A549 (cell line): Measurements from ENCODE around the gene MYO10. TPM values are rescaled to one million over a fixed set of nuclear protein-coding genes. Genes with fewer than 3 reads are reported as not detected.

Source experiments
- ATAC-seq, 2 experiments: fragments of 200-7000 bp in 1 of 2; fragments of >200 bp in 1 of 2; cut with Nextera tagmentation in 1 of 2; cut with Tn5 transposase in 1 of 2; 3 replicates each; pipeline versions ENCODE4 v1.8.0 to v1.9.1; 2018 to 2020; ENCODE audit warnings: mild to moderate bottlenecking in 1 of 2, moderate library complexity in 1 of 2
- CTCF ChIA-PET: fragments of 300-600 bp; sonication (Branson Sonifier 250); formaldehyde crosslinking; extraction: SDS; loops from one replicate; lab custom pipeline; 2021; ENCODE audit warnings: antibody characterized with exemption, inconsistent platforms; lab: Yijun Ruan, JAX
- POLR2A ChIA-PET: fragments of 350-600 bp; formaldehyde crosslinking; extraction: SDS; loops from one replicate; lab custom pipeline; 2021; ENCODE audit warnings: antibody characterized with exemption, inconsistent platforms; lab: Yijun Ruan, JAX
- DNase-seq, 2 experiments: peaks; one replicate each; pipeline versions ENCODE4 v3.0.0 to v3.0.0-alpha.2; 2011 to 2016; ENCODE audit warnings: low read depth in 1 of 2, low spot score in 1 of 2
- FAIRE-seq: peaks from 2 replicates; lab custom pipeline; 2011; peaks lifted over from hg19 to GRCh38; lab: Jason Lieb, UNC
- H3K27ac ChIP-seq, 2 experiments: fragments of >200 bp; sonication (Bioruptor Twin); formaldehyde crosslinking; 3 replicates each; pipeline ENCODE4 v1.5.1; 2016 to 2017
- H3K4me1 ChIP-seq: fragments of >200 bp; sonication (Bioruptor Twin); formaldehyde crosslinking; 3 replicates; pipeline ENCODE4 v1.6.1; 2016
- H3K4me2 ChIP-seq: fragments of >200 bp; sonication (Bioruptor Twin); formaldehyde crosslinking; 3 replicates; pipeline ENCODE4 v1.6.1; 2016
- H3K4me3 ChIP-seq: fragments of >200 bp; sonication (Bioruptor Twin); formaldehyde crosslinking; 3 replicates; pipeline ENCODE4 v1.5.1; 2016
- H3K9me3 ChIP-seq: fragments of >200 bp; sonication (Bioruptor Twin); formaldehyde crosslinking; 3 replicates; pipeline ENCODE4 v1.6.1; 2016
- BHLHE40 ChIP-seq: IDR thresholded peaks from 2 replicates; pipeline ENCODE4 v1.6.1; 2012; ENCODE audit warnings: low read depth, low read length, inconsistent platforms
- CEBPB ChIP-seq, 2 experiments: fragments of >200 bp in 1 of 2; sonication (Bioruptor Twin) in 1 of 2; formaldehyde crosslinking in 1 of 2; IDR thresholded peaks; 2 replicates each; pipeline ENCODE4 v1.6.1; 2012 to 2016
- CHD4 ChIP-seq: fragments of 200-600 bp; sonication (generic); IDR thresholded peaks from 2 replicates; pipeline ENCODE4 v1.6.1; 2016; ENCODE audit warnings: antibody characterized with exemption, mild to moderate bottlenecking, borderline replicate concordance
- EHMT2 ChIP-seq: fragments of 200-600 bp; sonication (generic); IDR thresholded peaks from 2 replicates; pipeline ENCODE4 v1.6.1; 2016; ENCODE audit warnings: antibody characterized with exemption, low read depth, mild to moderate bottlenecking, moderate library complexity
- EP300 ChIP-seq, 2 experiments: fragments of >200 bp; sonication (Bioruptor Twin); formaldehyde crosslinking; IDR thresholded peaks; 2 replicates in 1 of 2; 3 replicates in 1 of 2; pipeline ENCODE4 v1.6.1; 2016 to 2017
- ESRRA ChIP-seq: fragments of 150-350 bp; IDR thresholded peaks from 2 replicates; pipeline ENCODE4 v1.6.1; 2014; ENCODE audit warnings: mild to moderate bottlenecking, low read length, borderline replicate concordance
- FOSB ChIP-seq: fragments of 250-450 bp; sonication (Bioruptor Pico); IDR thresholded peaks from 2 replicates; pipeline ENCODE4 v1.5.0; 2020; ENCODE audit warnings: mild to moderate bottlenecking, moderate library complexity
- FOXS1 ChIP-seq: fragments of 250-450 bp; sonication (Bioruptor Pico); IDR thresholded peaks from 2 replicates; pipeline ENCODE4 v1.5.0; 2020; ENCODE audit warnings: mild to moderate bottlenecking, moderate library complexity
- GATA3 ChIP-seq: IDR thresholded peaks from 2 replicates; pipeline ENCODE4 v1.6.1; 2012; ENCODE audit warnings: borderline replicate concordance
- HOXB5 ChIP-seq: fragments of 250-450 bp; sonication (Bioruptor Pico); IDR thresholded peaks from 2 replicates; pipeline ENCODE4 v1.5.0; 2020; ENCODE audit warnings: mild to moderate bottlenecking, moderate library complexity
- JUN ChIP-seq, 2 experiments: fragments of >200 bp; sonication (Bioruptor Twin); formaldehyde crosslinking; IDR thresholded peaks; 2 replicates in 1 of 2; 3 replicates in 1 of 2; pipeline ENCODE4 v1.6.1; 2016 to 2017
- JUNB ChIP-seq: fragments of >200 bp; sonication (Bioruptor Twin); formaldehyde crosslinking; IDR thresholded peaks from 2 replicates; pipeline ENCODE4 v1.6.1; 2016
- KDM1A ChIP-seq: fragments of 200-600 bp; sonication (generic); IDR thresholded peaks from 2 replicates; pipeline ENCODE4 v1.6.1; 2016; ENCODE audit warnings: low read depth, mild to moderate bottlenecking
- MYC ChIP-seq: IDR thresholded peaks from 2 replicates; pipeline ENCODE4 v1.6.1; 2012; ENCODE audit warnings: mild to moderate bottlenecking, inconsistent platforms, low read length, improper control_type of control experiment, borderline replicate concordance
- NPAS2 ChIP-seq: fragments of 250-450 bp; sonication (Bioruptor Pico); IDR thresholded peaks from 2 replicates; pipeline ENCODE4 v1.8.0; 2022; ENCODE audit warnings: mild to moderate bottlenecking, moderate library complexity, borderline replicate concordance
- PHF8 ChIP-seq: fragments of 200-600 bp; sonication (generic); IDR thresholded peaks from 2 replicates; pipeline ENCODE4 v1.6.1; 2016; ENCODE audit warnings: low read depth, mild to moderate bottlenecking, antibody characterized with exemption, moderate library complexity, borderline replicate concordance
- POLR2A ChIP-seq: IDR thresholded peaks from 2 replicates; pipeline ENCODE4 v1.6.1; 2012; ENCODE audit warnings: mild to moderate bottlenecking, low read length
- POLR2AphosphoS2 ChIP-seq: conservative IDR thresholded peaks from 2 replicates; pipeline ENCODE4 v1.6.1; 2012; ENCODE audit warnings: low read length, improper control_type of control experiment, inconsistent platforms
- RARB ChIP-seq: fragments of 250-450 bp; sonication (Bioruptor Pico); IDR thresholded peaks from 2 replicates; pipeline ENCODE4 v1.8.0; 2021; ENCODE audit warnings: mild to moderate bottlenecking, moderate library complexity
- RCOR1 ChIP-seq: fragments of 150-350 bp; IDR thresholded peaks from 2 replicates; pipeline ENCODE4 v1.6.1; 2014; ENCODE audit warnings: antibody characterized with exemption, low read length, low read depth
- RFX5 ChIP-seq: fragments of 450-650 bp; IDR thresholded peaks from 2 replicates; pipeline ENCODE4 v1.7.1; 2014; ENCODE audit warnings: antibody characterized with exemption, mild to moderate bottlenecking, moderate library complexity
- RNF2 ChIP-seq: fragments of 200-600 bp; sonication (generic); IDR thresholded peaks from 2 replicates; pipeline ENCODE4 v1.6.1; 2016; ENCODE audit warnings: low read depth, mild to moderate bottlenecking, antibody characterized with exemption, moderate library complexity, borderline replicate concordance
- SMC3 ChIP-seq: fragments of >200 bp; sonication (Bioruptor Twin); formaldehyde crosslinking; IDR thresholded peaks from 3 replicates; pipeline ENCODE4 v1.6.1; 2018; ENCODE audit warnings: inconsistent platforms
- ZC3H11A ChIP-seq: fragments of 450-650 bp; IDR thresholded peaks from 2 replicates; pipeline ENCODE4 v1.6.1; 2014; ENCODE audit warnings: antibody characterized with exemption, mild to moderate bottlenecking
- ZSCAN20 ChIP-seq: fragments of 250-450 bp; sonication (Bioruptor Pico); IDR thresholded peaks from 2 replicates; pipeline ENCODE4 v1.8.0; 2022; ENCODE audit warnings: mild to moderate bottlenecking, moderate library complexity
- WGBS: methylation state at CpG from one replicate; pipeline ENCODE4 v1.1.6; 2017; ENCODE audit errors: missing lambda C conversion rate; 5-methylcytosine and 5-hydroxymethylcytosine counted together
- polyA plus RNA-seq, 4 experiments: library from polyadenylated mRNA; depleted of rRNA in 3 of 4; stranded (reverse); fragments of >200 nt; fragmentation: RNase III in 1 of 4; extraction: RNeasy Plus Mini Kit Qiagen cat#74134 plus additional on column Dnase treatment in 1 of 4; gene quantifications; 2 replicates in 3 of 4; 3 replicates in 1 of 4; pipeline ENCODE4 v1.2.3, GENCODE V29; 2011 to 2017
- TF ChIP-seq, protein P1 (sequence below): IDR thresholded peaks from 2 replicates; pipeline ENCODE4 v1.6.1; 2012
- TF ChIP-seq, protein P2 (sequence below): fragments of >200 bp; sonication (Bioruptor Twin); formaldehyde crosslinking; IDR thresholded peaks from 2 replicates; pipeline ENCODE4 v1.6.1; 2016
- TF ChIP-seq, protein P3 (sequence below): IDR thresholded peaks from 2 replicates; pipeline ENCODE4 v1.6.1; 2012; ENCODE audit warnings: low read depth, borderline replicate concordance

The MYO10 gene
- polyA plus RNA-seq, 2 of the 4 experiments (the other 2 are of a cell fraction): 68.0 to 68.5 TPM

DNA sequence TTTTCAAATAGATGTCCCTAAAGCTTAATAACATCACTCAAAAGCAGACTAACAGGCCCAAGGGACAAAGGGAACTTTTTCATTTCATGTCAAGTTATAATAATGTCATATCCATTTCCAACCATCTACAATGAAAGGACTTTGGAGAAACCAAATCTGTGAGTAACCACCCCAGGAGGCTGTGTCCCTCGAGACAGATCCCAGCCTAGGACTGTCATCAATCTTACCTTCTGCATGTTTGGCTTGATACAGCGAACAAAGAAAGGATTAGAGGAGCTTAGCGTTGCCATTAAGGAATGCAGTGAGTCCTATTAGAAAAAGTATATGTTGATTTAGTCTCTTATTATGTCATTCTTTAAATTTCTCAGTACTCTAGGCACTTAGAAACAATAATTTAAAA is 181.5 kb downstream of the MYO10 start:
- Histone ChIP-seq H3K4me2 (no peak overlapping the region), H3K27ac (no peak overlapping the region), H3K4me1 (no peaks in the 10 kb centered on the region), H3K9me3 (no peaks in the 10 kb centered on the region), H3K4me3 (no peak overlapping the region)
- DNase-seq: no peak
- TF ChIP-seq RARB (CRISPR knock-in tag): no peak
- no peak for TF ChIP-seq ZC3H11A
- TF ChIP-seq MYC: no peak
- no peak for TF ChIP-seq CEBPB (IDR thresholded peaks at IDR 0.05)
- no peak for TF ChIP-seq PHF8
- TF ChIP-seq RFX5: no peak
- TF ChIP-seq ZSCAN20: no peak
- TF ChIP-seq EHMT2: no peak
- no peak for TF ChIP-seq POLR2A
- no peak for TF ChIP-seq GATA3
- no peak for TF ChIP-seq FOXS1 (CRISPR knock-in tag)
- TF ChIP-seq RCOR1: no peak
- TF ChIP-seq SMC3: no peak
- no peak for TF ChIP-seq ESRRA
- TF ChIP-seq, protein P1, sequence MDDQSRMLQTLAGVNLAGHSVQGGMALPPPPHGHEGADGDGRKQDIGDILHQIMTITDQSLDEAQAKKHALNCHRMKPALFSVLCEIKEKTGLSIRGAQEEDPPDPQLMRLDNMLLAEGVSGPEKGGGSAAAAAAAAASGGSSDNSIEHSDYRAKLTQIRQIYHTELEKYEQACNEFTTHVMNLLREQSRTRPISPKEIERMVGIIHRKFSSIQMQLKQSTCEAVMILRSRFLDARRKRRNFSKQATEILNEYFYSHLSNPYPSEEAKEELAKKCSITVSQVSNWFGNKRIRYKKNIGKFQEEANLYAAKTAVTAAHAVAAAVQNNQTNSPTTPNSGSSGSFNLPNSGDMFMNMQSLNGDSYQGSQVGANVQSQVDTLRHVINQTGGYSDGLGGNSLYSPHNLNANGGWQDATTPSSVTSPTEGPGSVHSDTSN: no peak
- TF ChIP-seq POLR2AphosphoS2: no peak
- no peak for ATAC-seq
- ChIA-PET POLR2A (no interaction called here), CTCF (interaction anchor here (0.6 to 3.1 kb wide), 2 partner anchors 86 to 435 kb away, joined by 3 to 12 read pairs; no protein-coding TSS in a partner anchor)
- 84% methylated on average over 3 of the region's 3 CpGs for WGBS
- FAIRE-seq: no peak

DNA sequence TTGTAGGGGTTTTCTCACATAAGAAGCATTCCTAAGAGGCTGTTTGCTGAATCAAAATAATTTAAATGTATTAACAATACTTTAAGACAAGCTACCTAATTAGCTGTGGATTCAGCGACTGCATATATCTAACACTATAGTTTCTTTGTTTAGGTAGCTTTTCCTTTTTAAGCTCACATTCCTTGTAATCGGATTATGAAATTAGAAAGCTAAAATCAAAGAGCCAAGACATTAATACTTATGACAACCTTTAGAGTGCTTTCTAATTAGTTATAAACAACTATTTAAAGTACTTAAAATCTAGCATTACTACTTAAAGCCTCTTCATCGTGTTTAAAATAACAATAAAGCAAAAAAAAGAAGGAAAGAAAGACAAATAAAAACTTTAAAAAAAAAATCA is 182.0 kb downstream of the MYO10 start:
- Histone ChIP-seq H3K4me3 (no peak overlapping the region), H3K9me3 (no peaks in the 10 kb centered on the region), H3K27ac (no peak overlapping the region), H3K4me1 (no peaks in the 10 kb centered on the region), H3K4me2 (no peak overlapping the region)
- FAIRE-seq: no peak
- POLR2A ChIA-PET: no interaction called here
- no peak for ATAC-seq
- WGBS: 86% methylated on average over 3 of the region's 3 CpGs
- TF ChIP-seq, protein P2, sequence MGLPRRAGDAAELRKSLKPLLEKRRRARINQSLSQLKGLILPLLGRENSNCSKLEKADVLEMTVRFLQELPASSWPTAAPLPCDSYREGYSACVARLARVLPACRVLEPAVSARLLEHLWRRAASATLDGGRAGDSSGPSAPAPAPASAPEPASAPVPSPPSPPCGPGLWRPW: no peak
- no peak for TF ChIP-seq KDM1A
- TF ChIP-seq POLR2A: no peak
- no peak for TF ChIP-seq ZC3H11A
- TF ChIP-seq FOSB: no peak
- no peak for TF ChIP-seq GATA3
- TF ChIP-seq EP300 (IDR thresholded peaks at IDR 0.05): no peak
- no peak for TF ChIP-seq BHLHE40
- TF ChIP-seq JUN (IDR thresholded peaks at IDR 0.05): no peak
- no peak for TF ChIP-seq RARB (CRISPR knock-in tag)
- TF ChIP-seq NPAS2 (CRISPR knock-in tag): no peak
- TF ChIP-seq HOXB5: no peak
- TF ChIP-seq RNF2: no peak
- TF ChIP-seq, protein P3, sequence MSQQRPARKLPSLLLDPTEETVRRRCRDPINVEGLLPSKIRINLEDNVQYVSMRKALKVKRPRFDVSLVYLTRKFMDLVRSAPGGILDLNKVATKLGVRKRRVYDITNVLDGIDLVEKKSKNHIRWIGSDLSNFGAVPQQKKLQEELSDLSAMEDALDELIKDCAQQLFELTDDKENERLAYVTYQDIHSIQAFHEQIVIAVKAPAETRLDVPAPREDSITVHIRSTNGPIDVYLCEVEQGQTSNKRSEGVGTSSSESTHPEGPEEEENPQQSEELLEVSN: no peak
- TF ChIP-seq CHD4: no peak
- no peak for TF ChIP-seq JUNB
- DNase-seq: no peak
- CTCF ChIA-PET: no interaction called here
